HepG2 (cell line): Measurements from ENCODE around the gene CDY2A. TPM values are rescaled to one million over a fixed set of nuclear protein-coding genes. Genes with fewer than 3 reads are reported as not detected.
"Not testable (repeated sequence)": the region's sequence is repeated elsewhere in the genome, so short reads cannot be mapped to it uniquely, and the experiment has no call there.

ENCODE experiments used
- ATAC-seq: fragments of 200-7000 bp; cut with Tn5 transposase; 3 replicates; pipeline ENCODE4 v1.9.1; 2020; ENCODE audit warnings: mild to moderate bottlenecking, moderate library complexity
- BruUV-seq: library from RNA; stranded (reverse); fragments of 400-500 nt; replicated peaks from 2 replicates; lab custom pipeline; 2021; lab: Mats Ljungman, UMichigan
- CTCF ChIA-PET: fragments of 300-600 bp; formaldehyde crosslinking; extraction: SDS; loops from one replicate; lab custom pipeline; 2021; ENCODE audit warnings: low total read pairs, inconsistent platforms, low intra/inter-chr PET ratio; lab: Yijun Ruan, JAX
- POLR2A ChIA-PET: fragments of 350-600 bp; sonication (Branson Sonifier 250); formaldehyde crosslinking; loops from one replicate; lab custom pipeline; 2020; ENCODE audit warnings: antibody characterized with exemption, inconsistent platforms; lab: Yijun Ruan, JAX
- DNase-seq: peaks from one replicate; pipeline ENCODE4 v3.0.0-alpha.2; 2015; ENCODE audit warnings: low spot score
- FAIRE-seq: peaks from 3 replicates; lab custom pipeline; 2011; peaks lifted over from hg19 to GRCh38; lab: Jason Lieb, UNC
- H2AFZ ChIP-seq: one replicate; pipeline ENCODE4 v1.6.1; 2011; ENCODE audit warnings: low read length, inconsistent platforms
- H3K27ac ChIP-seq: fragments of 300-600 bp; 3 replicates; pipeline ENCODE4 v1.8.0; 2011; ENCODE audit warnings: mixed run types, mild to moderate bottlenecking, mixed read lengths, low read length, inconsistent platforms; ENCODE audit not compliant: insufficient read depth; ENCODE audit errors: extremely low read length
- H3K27me3 ChIP-seq, 2 experiments: fragments of 200-600 bp in 1 of 2; 2 replicates in 1 of 2; 3 replicates in 1 of 2; pipeline versions ENCODE4 v1.6.0 to v1.8.0; 2011; ENCODE audit warnings: low read length in 2 of 2, mild to moderate bottlenecking in 2 of 2, moderate library complexity in 2 of 2, inconsistent platforms in 1 of 2; ENCODE audit not compliant: insufficient read depth in 2 of 2, control insufficient read depth in 1 of 2
- H3K36me3 ChIP-seq, 2 experiments: fragments of 200-600 bp in 1 of 2; replicated peaks in 1 of 2; 2 replicates in 1 of 2; 3 replicates in 1 of 2; pipeline versions ENCODE4 v1.5.1 to v1.8.0; 2011; ENCODE audit warnings: low read length in 2 of 2, inconsistent platforms in 1 of 2; ENCODE audit not compliant: insufficient read depth in 2 of 2, control insufficient read depth in 1 of 2
- H3K4me1 ChIP-seq: 2 replicates; pipeline ENCODE4 v1.5.1; 2012; ENCODE audit warnings: low read length, inconsistent platforms; ENCODE audit not compliant: insufficient read depth
- H3K4me2 ChIP-seq: 2 replicates; pipeline ENCODE4 v1.6.0; 2011; ENCODE audit warnings: low read depth, low read length, inconsistent platforms
- H3K4me3 ChIP-seq, 3 experiments: fragments of 200-600 bp in 1 of 3; sonication (generic), shearing (Covaris generic) in 1 of 3; replicated peaks in 1 of 3; 2 replicates each; pipeline ENCODE4 v1.5.1; 2011 to 2016; ENCODE audit warnings: low read length in 3 of 3, inconsistent platforms in 2 of 3, low read depth in 2 of 3, mild to moderate bottlenecking in 2 of 3, control low read depth in 1 of 3, mixed read lengths in 1 of 3; ENCODE audit not compliant: insufficient read depth in 1 of 3
- H3K79me2 ChIP-seq: one replicate; pipeline ENCODE4 v1.6.1; 2011; ENCODE audit warnings: low read length, inconsistent platforms; ENCODE audit not compliant: insufficient read depth
- H3K9ac ChIP-seq: 2 replicates; pipeline ENCODE4 v1.6.0; 2011; ENCODE audit warnings: mild to moderate bottlenecking, low read depth, low read length, inconsistent platforms; ENCODE audit not compliant: insufficient read depth
- H3K9me3 ChIP-seq: 2 replicates; pipeline ENCODE4 v1.5.1; 2012; ENCODE audit warnings: mild to moderate bottlenecking, low read length
- H4K20me1 ChIP-seq: 2 replicates; pipeline ENCODE4 v1.6.0; 2011; ENCODE audit warnings: inconsistent platforms, mild to moderate bottlenecking, low read length, moderate library complexity; ENCODE audit not compliant: insufficient read depth
- WGBS: methylation state at CpG from one replicate; pipeline ENCODE4 v1.1.6; 2017; ENCODE audit warnings: low lambda C conversion rate; 5-methylcytosine and 5-hydroxymethylcytosine counted together
- in situ Hi-C: cut with HindIII; loops from 2 replicates; pipeline ENCODE4 v1.10.0; 2017; ENCODE audit warnings: low pct_unique_long_range_greater_than_20kb; ENCODE audit not compliant: extremely low pct_ligation_motif_present
- intact Hi-C: fragments of 100-400 bp; cut with micrococcal nuclease; formaldehyde crosslinking; loops from one replicate; pipeline ENCODE4 v1.10.0; 2022; ENCODE audit not compliant: unreplicated experiment
- polyA plus RNA-seq, 8 experiments: library from polyadenylated mRNA; depleted of rRNA in 3 of 8; stranded (reverse) in 7 of 8; unstranded in 1 of 8; fragments of >200 nt; fragmentation: Illumina TruSeq in 4 of 8; extraction: Trizol in 4 of 8; gene quantifications; 2 replicates each; pipeline versions ENCODE4 v1.2.1 to v1.2.3, GENCODE V29; 2011 to 2016; ENCODE audit warnings: low read depth in 4 of 8, missing spikeins in 1 of 8, mixed read lengths in 1 of 8; ENCODE audit not compliant: insufficient read depth in 1 of 8
- total RNA-seq, 5 experiments: library from RNA; depleted of rRNA; stranded (reverse); fragments of >200 nt; fragmentation: Illumina TruSeq; extraction: Trizol; gene quantifications; 2 replicates each; pipeline ENCODE4 v1.2.3, GENCODE V29; 2016; ENCODE audit warnings: low read depth in 1 of 5

The CDY2A gene
- total and polyA plus RNA-seq, 2 of the 13 experiments (the other 11 are each of a cell fraction or from before 2014, with no cell fraction given) = not detected

- CTCF ChIA-PET, ATAC-seq, H3K4me3 ChIP-seq, BruUV-seq, H2AFZ ChIP-seq, H3K27ac ChIP-seq, in situ Hi-C loops, H3K9me3 ChIP-seq, intact Hi-C loops, H4K20me1 ChIP-seq, H3K36me3 ChIP-seq, H3K9ac ChIP-seq, H3K27me3 ChIP-seq, H3K4me2 ChIP-seq, H3K79me2 ChIP-seq, H3K4me1 ChIP-seq, POLR2A ChIA-PET, FAIRE-seq, DNase-seq: not testable (repeated sequence)
- WGBS = no CpG with 5 or more reads among the region's 3 CpGs
Observed at GRCh38 chrY:18056473-18056872, 30.9 kb downstream of the CDY2A start.

- H3K4me2 ChIP-seq, DNase-seq, H3K27ac ChIP-seq, intact Hi-C loops, H2AFZ ChIP-seq, H3K9ac ChIP-seq, FAIRE-seq, H3K9me3 ChIP-seq, H3K4me1 ChIP-seq, CTCF ChIA-PET, in situ Hi-C loops, H3K27me3 ChIP-seq, H3K36me3 ChIP-seq, H3K79me2 ChIP-seq, H3K4me3 ChIP-seq, H4K20me1 ChIP-seq, ATAC-seq, POLR2A ChIA-PET, BruUV-seq: not testable (repeated sequence)
- WGBS = no CpG with 5 or more reads among the region's 12 CpGs
Observed at GRCh38 chrY:18073464-18073863, 47.9 kb downstream of the CDY2A start.

Other genes with a start within 250 kb of the CDY2A start
- not detected in 2 replicates for gene CDY2B, start 145.6 kb upstream of the CDY2A start, total RNA-seq (2016; rRNA removed; fragmentation: Illumina TruSeq; extraction: Trizol)
- not detected in 2 replicates for gene CDY2B, start 145.6 kb upstream of the CDY2A start, polyA plus RNA-seq (2011; rRNA removed)